Endothelial cell of umbilical vein (primary cell): ENCODE results near the gene PIGM.

Experiments
- EZH2 ChIP-seq: IDR thresholded peaks from 2 replicates; pipeline ENCODE4 v1.6.1; 2012; ENCODE audit warnings: borderline replicate concordance, low read depth, mild to moderate bottlenecking, moderate library complexity, low read length, inconsistent platforms; ENCODE audit not compliant: severe bottlenecking
- GATA2 ChIP-seq: IDR thresholded peaks from 2 replicates; pipeline ENCODE4 v1.7.0; 2011; ENCODE audit warnings: low read depth, mild to moderate bottlenecking, moderate library complexity, mixed read lengths, low read length; ENCODE audit not compliant: insufficient read length, insufficient read depth
- JUN ChIP-seq: IDR thresholded peaks from 2 replicates; pipeline ENCODE4 v1.6.1; 2011; ENCODE audit warnings: borderline replicate concordance, low read depth; ENCODE audit not compliant: insufficient read length, insufficient read depth
- MAX ChIP-seq: IDR thresholded peaks from 2 replicates; pipeline ENCODE4 v1.6.1; 2011; ENCODE audit not compliant: insufficient read depth, insufficient read length
- MYC ChIP-seq: IDR thresholded peaks from one replicate; pipeline ENCODE4 v1.6.1; 2011; ENCODE audit warnings: mild to moderate bottlenecking, low read depth, low read length
- POLR2A ChIP-seq: IDR thresholded peaks from 2 replicates; pipeline ENCODE4 v1.6.1; 2012; ENCODE audit warnings: low read depth, mild to moderate bottlenecking, control low read depth, low read length
- POLR2AphosphoS5 ChIP-seq: IDR thresholded peaks from 2 replicates; pipeline ENCODE4 v1.6.1; 2012; ENCODE audit warnings: low read depth, mild to moderate bottlenecking, control low read depth, low read length, moderate library complexity; ENCODE audit not compliant: insufficient read depth
- TF ChIP-seq, protein P1 (sequence below), 2 donors: IDR thresholded peaks; 1 replicate in 1 of 2; 2 replicates in 1 of 2; pipeline ENCODE4 v1.5.1; 2011; ENCODE audit warnings: low read length in 2 of 2, mild to moderate bottlenecking in 2 of 2, moderate library complexity in 2 of 2, control low read depth in 1 of 2, inconsistent platforms in 1 of 2, low read depth in 1 of 2; ENCODE audit not compliant: insufficient read depth in 1 of 2; ENCODE audit errors: extremely low read depth in 1 of 2

DNA sequence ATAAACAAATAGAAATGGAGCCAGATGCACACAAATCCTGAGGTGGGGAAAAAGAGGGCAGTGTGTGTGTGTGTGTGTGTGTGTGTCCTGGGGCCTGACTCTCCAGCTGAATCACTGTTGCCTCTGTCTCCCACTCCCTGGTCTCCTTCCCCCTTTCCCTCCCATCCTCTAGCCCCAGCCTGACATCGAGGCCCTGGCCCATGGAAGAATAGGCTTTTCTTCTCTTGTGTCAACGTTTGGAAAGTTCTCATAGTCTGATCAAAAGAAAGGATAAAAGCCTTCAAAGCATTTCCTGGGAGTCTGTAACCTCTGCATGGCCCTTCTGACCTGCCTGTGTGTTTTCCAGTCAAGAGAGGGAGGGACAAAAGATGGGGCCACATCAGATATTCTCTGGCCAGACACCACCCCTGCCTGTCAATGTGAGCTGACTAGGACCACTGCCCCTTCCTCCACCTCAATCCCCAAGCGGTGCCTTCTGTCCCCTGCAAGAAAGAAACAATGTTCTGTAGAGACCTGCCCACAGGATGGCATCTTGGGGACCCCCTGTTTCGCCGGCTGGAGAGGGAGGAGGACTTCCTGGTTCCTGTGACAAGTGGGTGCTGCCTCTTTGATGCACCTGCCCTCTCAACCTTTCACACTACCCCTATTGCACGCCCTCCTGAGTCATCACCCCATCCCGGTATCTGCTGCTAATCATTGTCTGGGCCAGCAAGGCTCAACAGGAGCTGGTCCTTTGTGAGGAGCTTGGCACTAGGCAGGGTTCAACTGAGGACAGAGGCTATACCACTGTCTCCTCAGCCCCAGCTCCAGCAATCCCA is 22.0 kb upstream of the PIGM start:
- TF ChIP-seq, protein P1, sequence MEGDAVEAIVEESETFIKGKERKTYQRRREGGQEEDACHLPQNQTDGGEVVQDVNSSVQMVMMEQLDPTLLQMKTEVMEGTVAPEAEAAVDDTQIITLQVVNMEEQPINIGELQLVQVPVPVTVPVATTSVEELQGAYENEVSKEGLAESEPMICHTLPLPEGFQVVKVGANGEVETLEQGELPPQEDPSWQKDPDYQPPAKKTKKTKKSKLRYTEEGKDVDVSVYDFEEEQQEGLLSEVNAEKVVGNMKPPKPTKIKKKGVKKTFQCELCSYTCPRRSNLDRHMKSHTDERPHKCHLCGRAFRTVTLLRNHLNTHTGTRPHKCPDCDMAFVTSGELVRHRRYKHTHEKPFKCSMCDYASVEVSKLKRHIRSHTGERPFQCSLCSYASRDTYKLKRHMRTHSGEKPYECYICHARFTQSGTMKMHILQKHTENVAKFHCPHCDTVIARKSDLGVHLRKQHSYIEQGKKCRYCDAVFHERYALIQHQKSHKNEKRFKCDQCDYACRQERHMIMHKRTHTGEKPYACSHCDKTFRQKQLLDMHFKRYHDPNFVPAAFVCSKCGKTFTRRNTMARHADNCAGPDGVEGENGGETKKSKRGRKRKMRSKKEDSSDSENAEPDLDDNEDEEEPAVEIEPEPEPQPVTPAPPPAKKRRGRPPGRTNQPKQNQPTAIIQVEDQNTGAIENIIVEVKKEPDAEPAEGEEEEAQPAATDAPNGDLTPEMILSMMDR (IDR thresholded peaks at IDR 0.05; ENCODE audit: extremely low read depth in 1 of 2, insufficient read depth in 1 of 2, low read depth in 1 of 2, low read length in 2 of 2) = no peak
- TF ChIP-seq MYC = no peak
- no peak for TF ChIP-seq POLR2AphosphoS5
- TF ChIP-seq EZH2 = no peak
- no peak for TF ChIP-seq POLR2A
- TF ChIP-seq MAX = no peak
- no peak for TF ChIP-seq JUN
- TF ChIP-seq GATA2 = no peak
